ENCODE results near the gene TNK1. TPM values are rescaled to one million over a fixed set of nuclear protein-coding genes. Genes with fewer than 3 reads are reported as not detected.

Gene TNK1
- total and polyA plus RNA-seq, 8 donors = 4.9 to 13.8 (median 6.6) TPM

GRCh38 chr17:7421186-7421585 lies 40.3 kb downstream of the TNK1 start:
- Histone ChIP-seq H3K27ac (no peak overlapping the region), H3K36me3 (no peaks in the 10 kb centered on the region), H3K27me3 (no peaks in the 10 kb centered on the region), H3K4me1 (no peaks in the 10 kb centered on the region), H3K4me3 (no peak overlapping the region), H3K9me3 (no peaks in the 10 kb centered on the region)
- intact Hi-C loops (cut with DNase I) = no loop called here
- ATAC-seq (no peak), DNase-seq (peak in 1 of 6 donors; percentile 41), FAIRE-seq (no peak)
- 92 to 93% methylated on average over 16 of the region's 16 CpGs for WGBS, 2 donors
- TF ChIP-seq CTCF (IDR thresholded peaks at IDR 0.05) = no peak

- intact Hi-C loops (cut with DNase I) = no loop called here
- DNase-seq = no peak
These were observed 42.8 kb downstream of the TNK1 start for GRCh38 chr17:7423679-7424078.

GRCh38 chr17:7425316-7425715 lies 44.4 kb downstream of the TNK1 start, which contains the start of gene SPEM2:
SPEM2 (plus strand) TSS chr17:7425616; CDS start chr17:7425689, 73 bp downstream.
- H3K36me3 ChIP-seq = no peaks in the 10 kb centered on the region
- no peak for ATAC-seq
- H3K4me3 ChIP-seq = no peak within 1 kb of the TSS
- TF ChIP-seq CTCF (IDR thresholded peaks at IDR 0.05) = no peak
- no peak for FAIRE-seq
- intact Hi-C loops (cut with DNase I) = no loop called here
- DNase-seq = no peak
- H3K27me3 ChIP-seq = no peaks in the 10 kb centered on the region
- WGBS, 2 donors = 63 to 79% methylated on average over 7 of the region's 7 CpGs
- no peaks in the 10 kb centered on the region for H3K4me1 ChIP-seq
- no peak within 1 kb of the TSS for H3K27ac ChIP-seq
- no peaks in the 10 kb centered on the region for H3K9me3 ChIP-seq

More at GRCh38 chr17:7423679-7424078, 42.8 kb downstream of the TNK1 start:
- 57 to 61% methylated on average over 4 of the region's 4 CpGs for WGBS, 2 donors
- Histone ChIP-seq H3K36me3 (no peaks in the 10 kb centered on the region), H3K27me3 (no peaks in the 10 kb centered on the region), H3K27ac (no peak overlapping the region), H3K9me3 (no peaks in the 10 kb centered on the region), H3K4me3 (no peak overlapping the region), H3K4me1 (no peaks in the 10 kb centered on the region)
- FAIRE-seq (no peak), ATAC-seq (no peak)
- TF ChIP-seq CTCF (IDR thresholded peaks at IDR 0.05) = no peak

- no peaks in the 10 kb centered on the region for H3K27me3 ChIP-seq
- WGBS, 2 donors = 78 to 81% methylated on average over 8 of the region's 8 CpGs
- H3K27ac ChIP-seq = no peak overlapping the region
- no peak overlapping the region for H3K4me3 ChIP-seq
- FAIRE-seq (no peak), DNase-seq (no peak), ATAC-seq (no peak)
- H3K9me3 ChIP-seq = no peaks in the 10 kb centered on the region
- intact Hi-C loops (cut with DNase I) = no loop called here
- no peaks in the 10 kb centered on the region for H3K36me3 ChIP-seq
- no peaks in the 10 kb centered on the region for H3K4me1 ChIP-seq
- no peak for TF ChIP-seq CTCF (IDR thresholded peaks at IDR 0.05)
These were observed 44.9 kb downstream of the TNK1 start for GRCh38 chr17:7425756-7426155.

GRCh38 chr17:7426203-7426863 lies 45.4 kb downstream of the TNK1 start:
- no peaks in the 10 kb centered on the region for H3K9me3 ChIP-seq
- DNase-seq (peak in 1 of 6 donors; percentile 30), ATAC-seq (no peak), FAIRE-seq (no peak)
- intact Hi-C loops (cut with DNase I) = no loop called here
- H3K27ac ChIP-seq = no peak overlapping the region
- H3K36me3 ChIP-seq = no peaks in the 10 kb centered on the region
- no peaks in the 10 kb centered on the region for H3K4me1 ChIP-seq
- H3K27me3 ChIP-seq = no peaks in the 10 kb centered on the region
- 87 to 90% methylated on average over 33 of the region's 33 CpGs for WGBS, 2 donors
- no peak overlapping the region for H3K4me3 ChIP-seq
- no peak for TF ChIP-seq CTCF (IDR thresholded peaks at IDR 0.05)
